Measurements from ENCODE around the gene SLCO4A1. TPM values are rescaled to one million over a fixed set of nuclear protein-coding genes. Genes with fewer than 3 reads are reported as not detected.

Gene SLCO4A1
- total RNA-seq, 1 experiment from 2014 or later = 161 TPM

- POLR2A ChIA-PET (ENCODE audit: unreplicated experiment) = no interaction called here
- intact Hi-C loops (cut with micrococcal nuclease) = no loop called here
- peaks cover 19% of the 10 kb centered on the region; the same call in 1 of the 2 replicates for H3K79me2 ChIP-seq (ENCODE audit: low read length)
- H3K36me3 ChIP-seq (ENCODE audit: low read depth, low read length) = peaks cover 44% of the 10 kb centered on the region; the same call in 1 of the 2 replicates
- H3K9me3 ChIP-seq (ENCODE audit: low read length) = no peaks in the 10 kb centered on the region
- BruUV-seq (replicated peaks) = no TSS peak
- H2AFZ ChIP-seq (ENCODE audit: low read length) = no peak overlapping the region
- no peaks in the 10 kb centered on the region for H3K27me3 ChIP-seq (ENCODE audit: low read length)
- H3K9ac ChIP-seq (ENCODE audit: low read length) = no peak overlapping the region
- no peak overlapping the region for H3K27ac ChIP-seq (ENCODE audit: low read length)
- H3F3A ChIP-seq (ENCODE audit: low read length, unreplicated experiment) = peaks cover 3% of the 10 kb centered on the region
- ATAC-seq (no peak), DNase-seq (no peak)
- no peak overlapping the region for H3K4me3 ChIP-seq (ENCODE audit: low read length)
- no peak overlapping the region for H3K4me2 ChIP-seq (ENCODE audit: low read length)
- TF ChIP-seq CTCF (conservative IDR thresholded peaks at IDR 0.05; ENCODE audit: low read depth, low read length) (no peak), EZH2 (IDR thresholded peaks at IDR 0.05; ENCODE audit: low read length, unreplicated experiment) (no peak), EZH2phosphoT487 (IDR thresholded peaks at IDR 0.05; ENCODE audit: borderline replicate concordance, low read length) (no peak)
- peaks cover 18% of the 10 kb centered on the region; the same call in 1 of the 2 replicates for H3K4me1 ChIP-seq (ENCODE audit: insufficient read depth, low read length)
- CTCF ChIA-PET = no interaction called here
- no peaks in the 10 kb centered on the region for H3K9me2 ChIP-seq (replicated peaks; ENCODE audit: low read length)
- H4K20me1 ChIP-seq (ENCODE audit: low read length) = peaks cover 7% of the 10 kb centered on the region; the same call in 1 of the 2 replicates
Measured at GRCh38 chr20:62663145-62664018, 21.1 kb downstream of the SLCO4A1 start.

- ChIA-PET CTCF (no interaction called here), POLR2A (ENCODE audit: unreplicated experiment) (no interaction called here)
- H4K20me1 ChIP-seq (ENCODE audit: low read length) = no peaks in the 10 kb centered on the region
- no TSS peak for BruUV-seq (replicated peaks)
- no peak overlapping the region for H3K9ac ChIP-seq (ENCODE audit: low read length)
- peaks cover 18% of the 10 kb centered on the region; the same call in 1 of the 2 replicates for H3K4me1 ChIP-seq (ENCODE audit: insufficient read depth, low read length)
- peaks cover 49% of the 10 kb centered on the region; the same call in 1 of the 2 replicates for H3K36me3 ChIP-seq (ENCODE audit: low read depth, low read length)
- H3F3A ChIP-seq (ENCODE audit: low read length, unreplicated experiment) = peaks cover 3% of the 10 kb centered on the region
- H3K79me2 ChIP-seq (ENCODE audit: low read length) = peaks cover 12% of the 10 kb centered on the region; the same call in 1 of the 2 replicates
- H3K27ac ChIP-seq (ENCODE audit: low read length) = no peak overlapping the region
- no peak for TF ChIP-seq EZH2phosphoT487 (IDR thresholded peaks at IDR 0.05; ENCODE audit: borderline replicate concordance, low read length)
- no peak for TF ChIP-seq EZH2 (IDR thresholded peaks at IDR 0.05; ENCODE audit: low read length, unreplicated experiment)
- TF ChIP-seq CTCF (conservative IDR thresholded peaks at IDR 0.05; ENCODE audit: low read depth, low read length) = no peak
- H3K9me3 ChIP-seq (ENCODE audit: low read length) = no peaks in the 10 kb centered on the region
- intact Hi-C loops (cut with micrococcal nuclease) = no loop called here
- ATAC-seq (no peak), DNase-seq (no peak)
- no peaks in the 10 kb centered on the region for H3K9me2 ChIP-seq (replicated peaks; ENCODE audit: low read length)
- H3K27me3 ChIP-seq (ENCODE audit: low read length) = no peaks in the 10 kb centered on the region
- no peak overlapping the region for H2AFZ ChIP-seq (ENCODE audit: low read length)
- H3K4me3 ChIP-seq (ENCODE audit: low read length) = no peak overlapping the region
- no peak overlapping the region for H3K4me2 ChIP-seq (ENCODE audit: low read length)
Measured at GRCh38 chr20:62664019-62664971, 22.0 kb downstream of the SLCO4A1 start.
